Endothelial cell of umbilical vein (primary cell): ENCODE results near the gene KSR1. TPM values are rescaled to one million over a fixed set of nuclear protein-coding genes. Genes with fewer than 3 reads are reported as not detected.

Experiments used
- BruUV-seq: library from RNA; stranded (reverse); fragments of 400-500 nt; replicated peaks from 2 replicates; lab custom pipeline; 2021; lab: Mats Ljungman, UMichigan
- CTCF ChIA-PET: fragments of 300-600, 350-600 bp; sonication (Branson Sonifier 250); formaldehyde crosslinking; loops from one replicate; lab custom pipeline; 2021; ENCODE audit warnings: antibody characterized with exemption, inconsistent platforms; lab: Charles Lee
- POLR2A ChIA-PET: fragments of 300-600, 350-600 bp; sonication (Branson Sonifier 250); formaldehyde crosslinking; loops from one replicate; lab custom pipeline; 2021; ENCODE audit warnings: antibody characterized with exemption, inconsistent platforms; lab: Charles Lee
- DNase-seq: peaks from one replicate; pipeline ENCODE4 v3.0.0-alpha.2; 2011; ENCODE audit warnings: low read depth, low spot score
- FAIRE-seq: peaks from 2 replicates; lab custom pipeline; 2011; peaks lifted over from hg19 to GRCh38; lab: Jason Lieb, UNC
- H2AFZ ChIP-seq: 2 replicates; pipeline ENCODE4 v1.6.0; 2012; ENCODE audit warnings: low read depth, low read length, control low read depth, inconsistent platforms
- H3K27ac ChIP-seq: 2 replicates; pipeline ENCODE4 v1.5.1; 2011; ENCODE audit warnings: low read depth, mild to moderate bottlenecking, control low read depth, low read length, moderate library complexity; ENCODE audit not compliant: insufficient read depth
- H3K27me3 ChIP-seq, 2 experiments: 2 replicates each; pipeline versions ENCODE4 v1.6.0 to v1.6.1; 2011; ENCODE audit warnings: low read length in 2 of 2, mixed read lengths in 1 of 2; ENCODE audit not compliant: control insufficient read depth in 2 of 2, insufficient read depth in 2 of 2
- H3K36me3 ChIP-seq, 2 experiments: 2 replicates in 1 of 2; 3 replicates in 1 of 2; pipeline ENCODE4 v1.5.1; 2011; ENCODE audit warnings: low read length in 2 of 2, mild to moderate bottlenecking in 1 of 2, moderate library complexity in 1 of 2; ENCODE audit not compliant: control insufficient read depth in 2 of 2, insufficient read depth in 2 of 2; ENCODE audit errors: extremely low read depth in 1 of 2
- H3K4me1 ChIP-seq: 3 replicates; pipeline ENCODE4 v1.5.1; 2011; ENCODE audit warnings: mild to moderate bottlenecking, low read length; ENCODE audit not compliant: control insufficient read depth, insufficient read depth; ENCODE audit errors: extremely low read depth
- H3K4me2 ChIP-seq: 2 replicates; pipeline ENCODE4 v1.6.1; 2011; ENCODE audit warnings: low read length, control low read depth, mixed read lengths; ENCODE audit not compliant: insufficient read depth
- H3K4me3 ChIP-seq, 3 experiments: fragments of 200-600 bp in 1 of 3; sonication (generic), shearing (Covaris generic) in 1 of 3; replicated peaks in 1 of 3; 2 replicates each; pipeline ENCODE4 v1.5.1; 2011 to 2016; ENCODE audit warnings: control low read depth in 3 of 3, low read length in 3 of 3, mild to moderate bottlenecking in 2 of 3, inconsistent platforms in 1 of 3, low read depth in 1 of 3, moderate library complexity in 1 of 3; ENCODE audit not compliant: insufficient read depth in 1 of 3
- H3K79me2 ChIP-seq: 2 replicates; pipeline ENCODE4 v1.6.0; 2012; ENCODE audit warnings: low read length, inconsistent platforms; ENCODE audit not compliant: control insufficient read depth, insufficient read depth
- H3K9ac ChIP-seq: replicated peaks from 2 replicates; pipeline ENCODE3; 2011; ENCODE audit warnings: low read length, control low read depth; ENCODE audit not compliant: insufficient read depth; ENCODE audit errors: extremely low read depth
- H3K9me1 ChIP-seq: replicated peaks from 3 replicates; pipeline ENCODE4 v1.6.0; 2011; ENCODE audit warnings: mild to moderate bottlenecking, low read length; ENCODE audit not compliant: control insufficient read depth, insufficient read depth; ENCODE audit errors: extremely low read depth
- H3K9me3 ChIP-seq: replicated peaks from 2 replicates; pipeline ENCODE4 v1.5.1; 2012; ENCODE audit warnings: low read length, inconsistent platforms; ENCODE audit not compliant: control insufficient read depth, insufficient read depth
- H4K20me1 ChIP-seq: replicated peaks from 2 replicates; pipeline ENCODE3; 2011; ENCODE audit warnings: mild to moderate bottlenecking, low read length; ENCODE audit not compliant: control insufficient read depth, insufficient read depth; ENCODE audit errors: extremely low read depth
- CTCF ChIP-seq, 2 donors: IDR thresholded peaks; 1 replicate in 1 of 2; 2 replicates in 1 of 2; pipeline ENCODE4 v1.5.1; 2011; ENCODE audit warnings: low read length in 2 of 2, mild to moderate bottlenecking in 2 of 2, moderate library complexity in 2 of 2, control low read depth in 1 of 2, inconsistent platforms in 1 of 2, low read depth in 1 of 2; ENCODE audit not compliant: insufficient read depth in 1 of 2; ENCODE audit errors: extremely low read depth in 1 of 2
- EZH2 ChIP-seq: IDR thresholded peaks from 2 replicates; pipeline ENCODE4 v1.6.1; 2012; ENCODE audit warnings: borderline replicate concordance, low read depth, mild to moderate bottlenecking, moderate library complexity, low read length, inconsistent platforms; ENCODE audit not compliant: severe bottlenecking
- FOS ChIP-seq: IDR thresholded peaks from 2 replicates; pipeline ENCODE4 v1.6.1; 2011; ENCODE audit warnings: mild to moderate bottlenecking, low read length, moderate library complexity, borderline replicate concordance; ENCODE audit not compliant: insufficient read depth
- GATA2 ChIP-seq: IDR thresholded peaks from 2 replicates; pipeline ENCODE4 v1.7.0; 2011; ENCODE audit warnings: low read depth, mild to moderate bottlenecking, moderate library complexity, mixed read lengths, low read length; ENCODE audit not compliant: insufficient read length, insufficient read depth
- JUN ChIP-seq: IDR thresholded peaks from 2 replicates; pipeline ENCODE4 v1.6.1; 2011; ENCODE audit warnings: borderline replicate concordance, low read depth; ENCODE audit not compliant: insufficient read length, insufficient read depth
- MYC ChIP-seq: IDR thresholded peaks from one replicate; pipeline ENCODE4 v1.6.1; 2011; ENCODE audit warnings: mild to moderate bottlenecking, low read depth, low read length
- POLR2A ChIP-seq: IDR thresholded peaks from 2 replicates; pipeline ENCODE4 v1.6.1; 2012; ENCODE audit warnings: low read depth, mild to moderate bottlenecking, control low read depth, low read length
- POLR2AphosphoS5 ChIP-seq: IDR thresholded peaks from 2 replicates; pipeline ENCODE4 v1.6.1; 2012; ENCODE audit warnings: low read depth, mild to moderate bottlenecking, control low read depth, low read length, moderate library complexity; ENCODE audit not compliant: insufficient read depth
- dilution Hi-C: fragments of 300-500 bp; cut with MboI; formaldehyde crosslinking; loops from one replicate; pipeline ENCODE4 v1.15.0; 2019; ENCODE audit warnings: low sequenced_read_pairs; ENCODE audit not compliant: extremely low pct_ligation_motif_present
- intact Hi-C: fragments of 100-400 bp; cut with micrococcal nuclease; formaldehyde crosslinking; loops from one replicate; pipeline ENCODE4 v1.10.0; 2022
- polyA plus RNA-seq, 4 experiments: library from polyadenylated mRNA; depleted of rRNA in 3 of 4; stranded (reverse) in 3 of 4; unstranded in 1 of 4; fragments of >200 nt; gene quantifications; 2 replicates each; pipeline versions ENCODE4 v1.2.1 to v1.2.3, GENCODE V29; 2011 to 2012; ENCODE audit warnings: missing spikeins in 1 of 4
- total RNA-seq: library from RNA; stranded (reverse); gene quantifications from 2 replicates; pipeline ENCODE4 v1.2.3, GENCODE V29; 2021
- TF ChIP-seq, protein P1 (sequence below): IDR thresholded peaks from 2 replicates; pipeline ENCODE4 v1.6.1; 2011; ENCODE audit not compliant: insufficient read depth, insufficient read length

Gene KSR1
- total and polyA plus RNA-seq, 2 donors (not counting 3 experiments of a cell fraction or from before 2014, with no cell fraction given): 35.4 to 80.2 TPM

GRCh38 chr17:27423651-27424050 lies 32.6 kb upstream of the KSR1 start:
- Histone ChIP-seq H3K27me3 (no peaks in the 10 kb centered on the region), H3K9ac (no peak overlapping the region), H3K4me3 (no peak overlapping the region), H2AFZ (no peak overlapping the region), H3K36me3 (no peaks in the 10 kb centered on the region), H3K9me3 (no peaks in the 10 kb centered on the region), H3K79me2 (no peaks in the 10 kb centered on the region), H3K9me1 (no peaks in the 10 kb centered on the region), H3K4me1 (no peaks in the 10 kb centered on the region), H4K20me1 (no peaks in the 10 kb centered on the region), H3K27ac (no peak overlapping the region), H3K4me2 (no peak overlapping the region)
- DNase-seq: no peak
- no peak for FAIRE-seq
- no peak for TF ChIP-seq EZH2
- TF ChIP-seq POLR2A: no peak
- TF ChIP-seq, protein P1, sequence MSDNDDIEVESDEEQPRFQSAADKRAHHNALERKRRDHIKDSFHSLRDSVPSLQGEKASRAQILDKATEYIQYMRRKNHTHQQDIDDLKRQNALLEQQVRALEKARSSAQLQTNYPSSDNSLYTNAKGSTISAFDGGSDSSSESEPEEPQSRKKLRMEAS: no peak
- TF ChIP-seq MYC: no peak
- no peak for TF ChIP-seq JUN
- TF ChIP-seq CTCF (IDR thresholded peaks at IDR 0.05; ENCODE audit: extremely low read depth in 1 of 2, insufficient read depth in 1 of 2, low read depth in 1 of 2, low read length in 2 of 2): no peak
- TF ChIP-seq POLR2AphosphoS5: no peak
- TF ChIP-seq GATA2: no peak
- no peak for TF ChIP-seq FOS
- ChIA-PET CTCF (no interaction called here), POLR2A (no interaction called here)
- intact Hi-C loops: no loop called here
- dilution Hi-C loops: no loop called here
- BruUV-seq: no TSS peak
